WTC11 (cell line): ENCODE results near the gene GJA4. TPM values are rescaled to one million over a fixed set of nuclear protein-coding genes. Genes with fewer than 3 reads are reported as not detected.

Experiments
- ATAC-seq: fragments of 200-7000 bp; cut with Tn5 transposase; 2 replicates; pipeline ENCODE4 v1.10.0; 2021; ENCODE audit warnings: mild to moderate bottlenecking, moderate library complexity
- CTCF ChIA-PET: fragments of 300-600 bp; sonication (Branson Sonifier 250); formaldehyde crosslinking; loops from one replicate; lab custom pipeline; 2021; ENCODE audit warnings: antibody characterized with exemption; lab: Charles Lee
- POLR2A ChIA-PET: fragments of 350-600 bp; sonication (Branson Sonifier 250); formaldehyde crosslinking; loops from one replicate; lab custom pipeline; 2021; ENCODE audit warnings: antibody characterized with exemption; lab: Charles Lee
- DNase-seq: peaks from one replicate; pipeline ENCODE4 v3.0.0; 2021; ENCODE audit warnings: low spot score
- H3K27ac Mint-ChIP-seq: 2 replicates; pipeline ENCODE4 v1.8.0; 2021; ENCODE audit warnings: mixed read lengths
- H3K27me3 Mint-ChIP-seq: 2 replicates; pipeline ENCODE4 v1.8.0; 2021; ENCODE audit warnings: low read depth, mild to moderate bottlenecking, moderate library complexity, mixed read lengths
- H3K36me3 Mint-ChIP-seq: 2 replicates; pipeline ENCODE4 v1.8.0; 2021; ENCODE audit warnings: mixed read lengths
- H3K4me1 Mint-ChIP-seq: 2 replicates; pipeline ENCODE4 v1.8.0; 2022; ENCODE audit warnings: mixed read lengths
- H3K4me3 Mint-ChIP-seq: 2 replicates; pipeline ENCODE4 v1.8.0; 2021; ENCODE audit warnings: mild to moderate bottlenecking, moderate library complexity, mixed read lengths
- H3K9me3 Mint-ChIP-seq: 2 replicates; pipeline ENCODE4 v1.8.0; 2021; ENCODE audit warnings: mixed read lengths
- ATF1 ChIP-seq: sonication (generic); formaldehyde crosslinking; IDR thresholded peaks from 2 replicates; pipeline ENCODE4 v1.8.1; 2023; ENCODE audit warnings: mild to moderate bottlenecking, moderate library complexity, missing genetic modification reagents
- CDX4 ChIP-seq: fragments of 250-450 bp; sonication (Bioruptor Pico); IDR thresholded peaks from 2 replicates; pipeline ENCODE4 v1.9.0; 2021; ENCODE audit warnings: moderate library complexity, mild to moderate bottlenecking, inconsistent platforms, borderline replicate concordance
- CTCF ChIP-seq: fragments of 200-600 bp; IDR thresholded peaks from 2 replicates; pipeline ENCODE4 v1.8.0; 2022; ENCODE audit warnings: antibody characterized with exemption
- ETV6 ChIP-seq: sonication (generic); formaldehyde crosslinking; IDR thresholded peaks from 2 replicates; pipeline ENCODE4 v1.8.1; 2022; ENCODE audit warnings: mild to moderate bottlenecking, missing genetic modification reagents
- FOXP1 ChIP-seq: sonication (generic); formaldehyde crosslinking; IDR thresholded peaks from 2 replicates; pipeline ENCODE4 v1.8.0; 2022; ENCODE audit warnings: missing genetic modification reagents, mild to moderate bottlenecking, moderate library complexity, borderline replicate concordance
- HMGXB4 ChIP-seq: sonication (generic); formaldehyde crosslinking; IDR thresholded peaks from 2 replicates; pipeline ENCODE4 v1.8.1; 2023; ENCODE audit warnings: mild to moderate bottlenecking, moderate library complexity, missing genetic modification reagents
- MLX ChIP-seq: sonication (generic); formaldehyde crosslinking; IDR thresholded peaks from 2 replicates; pipeline ENCODE4 v1.8.1; 2023; ENCODE audit warnings: mild to moderate bottlenecking, missing genetic modification reagents, moderate library complexity
- SMAD3 ChIP-seq: sonication (generic); formaldehyde crosslinking; IDR thresholded peaks from 2 replicates; pipeline ENCODE4 v1.8.0; 2022; ENCODE audit warnings: missing genetic modification reagents, mild to moderate bottlenecking, borderline replicate concordance
- SOX15 ChIP-seq: fragments of 250-450 bp; sonication (Bioruptor Pico); IDR thresholded peaks from 2 replicates; pipeline ENCODE4 v1.9.0; 2021; ENCODE audit warnings: mild to moderate bottlenecking
- SP1 ChIP-seq: sonication (generic); formaldehyde crosslinking; conservative IDR thresholded peaks from 2 replicates; pipeline ENCODE4 v1.8.1; 2022; ENCODE audit warnings: missing genetic modification reagents
- TEAD4 ChIP-seq: sonication (generic); formaldehyde crosslinking; IDR thresholded peaks from 2 replicates; pipeline ENCODE4 v1.8.0; 2022; ENCODE audit warnings: mild to moderate bottlenecking, missing genetic modification reagents
- TP53 ChIP-seq: sonication (generic); formaldehyde crosslinking; IDR thresholded peaks from 2 replicates; pipeline ENCODE4 v1.8.1; 2023; ENCODE audit warnings: mild to moderate bottlenecking, missing genetic modification reagents
- ZBTB43 ChIP-seq: sonication (generic); formaldehyde crosslinking; IDR thresholded peaks from 2 replicates; pipeline ENCODE4 v1.8.1; 2023; ENCODE audit warnings: mild to moderate bottlenecking, missing genetic modification reagents
- ZMAT4 ChIP-seq: fragments of 250-450 bp; sonication (Bioruptor Pico); IDR thresholded peaks from 2 replicates; pipeline ENCODE4 v1.9.0; 2021; ENCODE audit warnings: mild to moderate bottlenecking
- ZNF512 ChIP-seq: sonication (generic); formaldehyde crosslinking; IDR thresholded peaks from 2 replicates; pipeline ENCODE4 v1.8.1; 2022; ENCODE audit warnings: missing genetic modification reagents, borderline replicate concordance
- total RNA-seq: library from RNA; stranded (reverse); gene quantifications from 3 replicates; pipeline ENCODE4 v1.2.3, GENCODE V29; 2021

GJA4 gene
- total RNA-seq, 1 experiment from 2014 or later: 1.0 TPM

GRCh38 chr1:34828611-34829010 is 35.8 kb downstream of the GJA4 start:
- CTCF ChIA-PET: interaction anchor here (1.8 to 2.1 kb wide), 2 partner anchors 24 to 42 kb away, joined by 6 to 8 read pairs; no protein-coding TSS in a partner anchor
- Mint-ChIP-seq H3K27me3 (no peaks in the 10 kb centered on the region), H3K4me3 (no peak overlapping the region), H3K4me1 (no peaks in the 10 kb centered on the region), H3K9me3 (no peaks in the 10 kb centered on the region), H3K36me3 (no peaks in the 10 kb centered on the region), H3K27ac (no peak overlapping the region)
- no peak for TF ChIP-seq CTCF
- no peak for TF ChIP-seq SOX15 (CRISPR knock-in tag)
- no peak for TF ChIP-seq ATF1
- no peak for TF ChIP-seq TP53 (CRISPR knock-in tag)
- no peak for TF ChIP-seq SP1
- no peak for TF ChIP-seq FOXP1 (CRISPR knock-in tag)
- no peak for TF ChIP-seq TEAD4 (CRISPR knock-in tag)
- no peak for TF ChIP-seq ZNF512 (CRISPR knock-in tag)
- TF ChIP-seq SMAD3 (CRISPR knock-in tag): no peak
- TF ChIP-seq MLX (CRISPR knock-in tag): no peak
- ATAC-seq: no peak
- no peak for DNase-seq
- POLR2A ChIA-PET: no interaction called here

GRCh38 chr1:34829250-34829649 is 36.5 kb downstream of the GJA4 start:
- no peak overlapping the region for H3K4me3 Mint-ChIP-seq
- POLR2A ChIA-PET: no interaction called here
- H3K36me3 Mint-ChIP-seq: no peaks in the 10 kb centered on the region
- H3K27me3 Mint-ChIP-seq: no peaks in the 10 kb centered on the region; the same call in 1 of the 2 replicates
- DNase-seq (no peak), ATAC-seq (no peak)
- CTCF ChIA-PET: no interaction called here
- H3K9me3 Mint-ChIP-seq: no peaks in the 10 kb centered on the region
- H3K4me1 Mint-ChIP-seq: no peaks in the 10 kb centered on the region
- no peak overlapping the region for H3K27ac Mint-ChIP-seq
- no peak for TF ChIP-seq ETV6
- TF ChIP-seq CDX4 (CRISPR knock-in tag): no peak
- no peak for TF ChIP-seq HMGXB4 (CRISPR knock-in tag)
- TF ChIP-seq ZMAT4 (CRISPR knock-in tag): no peak
- no peak for TF ChIP-seq ZBTB43 (CRISPR knock-in tag)
